Measurements from ENCODE around the gene SPATA13. TPM values are rescaled to one million over a fixed set of nuclear protein-coding genes. Genes with fewer than 3 reads are reported as not detected.
"Not testable (repeated sequence)": the region's sequence is repeated elsewhere in the genome, so short reads cannot be mapped to it uniquely, and the experiment has no call there.

The SPATA13 gene
- polyA plus RNA-seq (2013, experiment 1 of 2; ENCODE audit: insufficient read length), result 2.6 TPM
- 2.5 TPM for polyA plus RNA-seq (2013, experiment 2 of 2; ENCODE audit: insufficient read length)

DNA sequence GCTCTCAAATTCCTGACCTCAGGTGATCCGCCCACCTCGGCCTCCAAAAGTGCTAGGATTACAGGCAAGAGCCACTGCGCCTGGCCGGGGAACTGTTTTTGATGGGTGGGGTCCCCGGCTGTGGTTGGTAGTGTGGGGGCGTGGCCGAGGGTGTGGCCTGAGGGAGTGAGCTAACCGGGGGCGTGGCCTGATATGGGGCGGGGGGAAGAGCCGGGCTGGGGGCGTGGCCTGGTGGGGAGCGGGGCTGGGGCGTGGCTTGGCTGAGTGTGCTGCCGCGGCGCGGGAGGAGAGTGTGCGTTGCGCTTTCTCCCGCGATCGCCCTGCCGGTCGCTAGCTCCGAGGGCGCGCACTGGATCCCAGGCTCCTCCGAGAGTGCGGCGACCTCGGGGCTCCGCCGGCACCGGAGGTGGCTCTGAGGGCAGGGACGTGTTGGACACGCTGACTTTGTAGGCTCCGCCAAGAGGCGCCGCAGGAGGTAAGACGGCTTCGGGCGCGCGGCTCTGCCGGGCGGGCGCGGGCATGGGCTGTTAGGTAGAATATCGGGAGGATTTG lies at the start of gene SPATA13:
Gene SPATA13, plus strand, starts transcription at position 263 of the 552 bp plus-strand sequence. CDS start 62,210 bp downstream, outside the sequence.
- DNase-seq, result peak; percentile 84

DNA sequence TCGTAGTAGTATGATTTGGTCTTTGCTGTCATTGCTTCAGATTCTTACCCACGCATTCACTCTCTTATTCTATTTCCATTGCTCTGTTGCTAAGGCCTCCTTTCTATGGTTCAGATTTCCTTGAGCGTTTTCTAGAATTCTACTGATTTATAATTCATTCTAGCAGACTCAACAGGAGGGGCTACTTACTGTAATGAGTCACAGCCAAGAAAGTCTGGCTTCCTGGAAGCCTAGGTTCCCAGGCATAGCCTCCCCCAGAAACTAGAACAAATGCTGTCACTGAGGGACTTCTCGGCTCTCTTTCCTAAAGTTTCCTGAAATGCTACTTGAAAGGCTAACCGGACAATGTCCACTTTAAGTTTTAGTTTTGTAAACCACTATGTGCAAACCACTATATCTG lies 47.7 kb upstream of the SPATA13 start:
- DNase-seq, result no peak

DNA sequence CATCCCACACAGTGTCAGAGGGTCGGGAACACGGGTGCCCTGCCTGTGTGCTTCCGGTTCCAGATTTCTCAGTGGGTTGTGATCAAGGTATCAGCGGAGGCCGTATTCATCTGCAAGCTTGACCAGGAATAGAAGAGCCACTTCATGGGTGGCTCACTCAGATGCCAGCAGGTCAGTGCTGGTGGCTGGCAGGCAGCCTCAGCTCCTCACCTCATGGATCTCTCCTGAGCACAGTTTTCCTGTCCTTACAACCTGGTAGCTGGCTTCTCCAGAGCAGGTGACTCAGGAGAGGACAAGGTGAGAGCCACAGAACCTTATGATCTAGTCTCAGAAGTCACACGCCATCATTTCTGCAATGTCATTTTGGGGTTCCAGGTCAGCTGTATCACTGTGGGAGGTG lies 44.8 kb upstream of the SPATA13 start:
- DNase-seq, result no peak

DNA sequence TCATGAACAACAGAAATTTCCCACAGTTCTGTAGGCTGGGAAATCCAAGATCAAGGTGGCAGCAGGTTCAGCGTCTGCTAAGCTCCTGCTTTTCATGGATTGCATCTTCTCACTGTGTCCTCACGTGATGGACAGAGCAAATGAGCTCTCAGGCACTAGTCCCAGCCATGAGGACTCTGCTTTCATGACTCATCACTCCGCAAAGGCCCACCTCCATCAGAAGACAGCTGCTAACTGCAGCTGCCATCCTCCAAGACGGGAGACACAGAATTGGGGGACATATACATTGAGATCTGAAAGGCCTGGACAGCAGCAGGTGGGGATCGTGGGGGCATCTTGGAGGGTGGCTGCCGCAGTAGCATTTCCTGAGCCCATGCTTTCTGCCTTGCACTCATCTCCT lies 44.4 kb upstream of the SPATA13 start:
- DNase-seq, result no peak

DNA sequence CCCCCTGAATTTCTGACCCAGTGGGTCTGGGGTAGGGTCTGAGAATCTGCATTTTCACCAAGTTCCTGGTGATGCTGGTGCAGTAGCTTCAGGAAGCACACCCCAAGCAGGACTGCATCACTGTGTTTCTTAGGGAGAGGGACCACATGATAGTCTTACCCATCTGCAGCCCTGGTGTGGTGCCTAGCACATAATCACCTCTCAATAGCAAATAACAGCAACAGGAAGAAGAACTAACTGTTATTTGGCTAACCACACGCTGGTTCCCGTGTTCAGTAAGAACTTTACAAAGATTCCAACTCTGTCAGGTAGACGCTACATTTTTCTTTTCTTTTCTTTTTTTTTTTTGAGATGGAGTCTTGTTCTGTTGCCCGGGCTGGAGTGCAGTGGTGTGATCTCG lies 41.9 kb upstream of the SPATA13 start:
- no peak for DNase-seq

DNA sequence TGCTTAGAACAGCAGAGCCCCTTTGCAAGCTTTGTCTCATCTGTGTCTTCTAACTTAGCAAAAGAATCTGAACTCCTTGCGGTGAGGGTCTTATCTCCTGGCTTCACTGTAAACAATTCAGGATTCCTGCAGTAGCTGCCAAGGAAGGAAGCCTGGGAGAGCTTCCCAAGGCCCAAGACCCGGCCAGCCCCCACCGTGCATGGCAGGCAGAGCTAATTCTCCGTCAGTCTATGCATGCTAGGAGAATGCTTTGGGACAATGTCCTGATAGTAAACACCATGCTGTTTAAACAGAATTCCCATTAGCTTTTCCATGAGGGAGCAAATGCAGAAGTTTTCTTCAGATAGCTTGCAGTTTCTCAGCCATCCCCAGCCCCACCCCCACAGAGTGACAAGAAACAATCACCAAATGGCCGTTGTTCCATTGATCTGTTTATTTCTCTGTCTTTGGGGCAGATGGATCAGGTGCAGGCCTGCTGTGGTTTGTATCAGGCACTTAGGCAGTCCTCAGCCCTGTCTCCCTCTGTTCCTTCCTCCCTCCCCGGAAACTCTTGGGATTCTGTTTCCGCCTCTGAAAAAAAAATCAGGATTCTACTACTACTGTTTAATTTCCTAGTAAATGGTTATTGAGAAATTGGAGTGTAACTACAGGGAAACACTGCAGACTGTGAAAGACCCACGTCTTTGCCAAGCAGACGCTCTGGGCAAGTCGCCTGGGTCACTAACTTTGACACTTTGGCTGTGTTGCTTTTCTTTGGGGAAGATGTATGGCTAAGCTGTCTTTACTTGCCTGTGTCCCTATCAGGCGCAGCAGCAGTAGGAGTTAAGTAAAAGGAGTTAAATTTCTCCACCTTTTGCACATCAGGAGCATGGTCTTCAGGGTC lies 40.7 kb upstream of the SPATA13 start:
- no peak for DNase-seq

DNA sequence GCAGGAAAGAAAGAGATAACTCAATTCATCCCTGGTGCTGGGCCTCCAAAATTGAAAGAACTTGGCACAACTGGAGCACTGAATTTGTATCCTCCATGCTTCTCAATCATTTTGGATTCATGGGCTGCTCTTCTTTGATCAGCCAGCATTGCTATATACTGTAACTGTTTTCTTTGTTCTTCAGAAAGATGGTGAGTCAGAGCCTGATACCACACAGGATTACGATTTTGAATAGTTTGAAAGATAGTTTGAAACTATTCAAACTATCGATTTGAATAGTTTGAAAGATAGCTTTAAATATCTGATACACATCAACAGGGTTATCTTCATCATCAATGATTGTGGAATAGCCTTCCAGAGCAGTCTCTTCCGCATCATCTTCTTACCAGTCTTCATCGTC lies 38.5 kb upstream of the SPATA13 start:
- not testable (repeated sequence) for DNase-seq

DNA sequence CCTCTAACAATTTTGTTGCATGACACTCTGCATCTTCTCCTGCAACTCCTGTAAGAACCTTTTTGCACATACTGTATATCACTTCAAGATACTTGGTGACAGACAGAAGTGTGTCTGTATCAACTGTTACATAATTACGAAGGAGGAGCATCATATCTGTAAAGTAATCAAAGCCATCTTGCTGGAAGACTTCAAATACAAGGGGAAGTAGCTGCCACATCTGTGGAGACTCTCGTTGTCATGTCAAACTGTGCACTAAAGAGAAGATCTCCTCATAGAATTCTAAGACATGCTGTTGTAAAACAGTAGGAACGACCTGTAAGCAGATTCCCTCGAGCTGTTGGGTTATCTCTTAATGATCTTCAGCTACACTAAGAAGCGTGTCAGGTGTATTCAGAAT lies 38.0 kb upstream of the SPATA13 start:
- no peak for DNase-seq

DNA sequence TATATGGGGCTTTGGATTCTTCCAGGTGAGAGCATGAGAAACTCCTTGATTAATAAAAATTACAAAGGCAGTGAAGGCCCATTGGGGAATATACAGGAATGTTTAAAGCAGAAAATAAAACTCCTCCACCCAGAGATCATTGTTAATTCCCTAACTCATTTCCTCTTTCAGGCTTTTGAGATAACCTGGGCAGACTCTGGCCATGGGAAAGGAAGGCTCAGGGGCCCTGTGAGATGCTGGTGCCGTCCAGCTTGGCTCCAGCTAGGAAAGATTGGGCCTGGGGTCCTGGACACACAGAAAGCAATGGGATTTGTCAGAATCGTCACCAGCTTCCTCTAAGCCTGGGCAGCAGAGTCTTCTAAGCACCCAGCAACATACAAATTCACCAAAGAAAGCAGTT lies 36.8 kb upstream of the SPATA13 start:
- DNase-seq, result no peak

DNA sequence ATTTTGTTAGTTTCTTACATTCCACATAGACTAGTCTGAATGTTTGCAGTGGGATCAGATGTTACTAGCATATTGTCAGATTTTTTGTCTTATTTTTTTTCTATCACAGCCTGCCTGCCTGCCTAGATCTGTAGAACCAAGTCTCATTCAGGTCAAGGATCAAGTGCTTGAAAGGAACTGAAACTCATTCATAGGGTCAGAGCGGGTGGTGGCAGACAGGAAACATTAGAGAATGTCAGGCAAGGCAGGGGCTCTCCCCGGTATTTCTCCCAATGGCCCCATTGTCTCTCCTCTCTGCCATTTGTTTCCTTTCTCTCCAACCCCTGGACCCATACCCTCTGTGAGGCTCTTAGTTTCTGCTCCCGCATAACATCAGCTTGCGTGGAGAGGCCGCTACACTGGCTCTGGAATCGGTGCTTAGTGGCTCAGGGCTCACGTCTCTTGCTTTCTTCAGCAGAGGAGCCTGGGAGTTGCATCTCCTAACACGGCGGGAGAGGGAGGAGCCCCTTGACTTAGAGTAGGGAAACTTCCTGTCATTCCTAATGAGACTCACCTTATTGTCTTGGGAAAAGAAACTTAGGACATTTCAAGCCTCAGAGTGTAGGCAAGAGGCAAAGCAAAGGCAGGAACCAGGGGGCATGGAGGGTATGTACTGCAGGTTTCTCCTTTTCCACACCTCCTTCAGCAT lies 35.6 kb upstream of the SPATA13 start:
- no peak for DNase-seq

DNA sequence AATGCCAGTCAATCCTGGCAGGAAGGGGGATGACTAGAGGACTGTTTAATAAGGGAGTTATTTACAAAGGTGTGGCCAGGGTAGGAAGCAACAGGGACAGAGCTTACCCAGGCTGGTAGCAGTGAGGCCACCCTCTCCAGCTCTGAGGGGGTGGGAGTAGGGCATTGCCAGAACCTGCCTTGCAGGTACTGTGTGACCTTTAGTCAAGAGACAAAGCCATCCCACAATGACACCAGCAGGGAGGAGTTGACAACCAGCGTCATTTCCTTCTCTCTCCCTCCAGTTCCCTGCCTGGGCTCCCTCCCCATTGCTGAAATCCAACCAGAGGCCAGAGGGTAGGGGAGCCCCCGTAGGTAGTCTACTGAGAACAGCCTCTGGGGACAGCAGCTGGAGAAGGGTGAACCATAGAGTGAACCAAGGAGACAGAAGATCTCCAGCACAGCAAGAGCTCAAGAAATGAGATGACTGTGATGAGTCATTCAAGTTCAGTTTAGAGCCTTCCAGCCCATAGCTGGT lies 33.3 kb upstream of the SPATA13 start:
- DNase-seq, result peak; percentile 17

DNA sequence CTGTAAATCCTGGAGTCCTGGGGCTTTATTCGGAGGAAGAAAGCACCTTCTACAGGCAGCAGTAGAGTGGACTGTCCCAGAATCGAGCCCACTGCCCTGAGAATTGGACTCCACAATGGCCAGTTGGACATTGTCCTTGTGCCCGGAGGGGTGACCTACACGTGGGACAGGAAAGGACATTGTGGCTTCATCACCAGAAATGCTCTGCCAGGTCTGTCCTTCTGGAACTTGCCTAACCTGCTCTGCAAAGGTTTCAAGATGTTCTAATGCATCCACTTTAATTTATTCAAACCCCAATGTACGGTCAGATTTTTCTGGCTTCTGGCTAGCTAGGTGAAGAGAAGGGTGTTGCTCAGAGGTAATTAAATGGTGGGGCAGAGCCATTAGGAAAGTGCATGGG lies 32.4 kb upstream of the SPATA13 start:
- no peak for DNase-seq

DNA sequence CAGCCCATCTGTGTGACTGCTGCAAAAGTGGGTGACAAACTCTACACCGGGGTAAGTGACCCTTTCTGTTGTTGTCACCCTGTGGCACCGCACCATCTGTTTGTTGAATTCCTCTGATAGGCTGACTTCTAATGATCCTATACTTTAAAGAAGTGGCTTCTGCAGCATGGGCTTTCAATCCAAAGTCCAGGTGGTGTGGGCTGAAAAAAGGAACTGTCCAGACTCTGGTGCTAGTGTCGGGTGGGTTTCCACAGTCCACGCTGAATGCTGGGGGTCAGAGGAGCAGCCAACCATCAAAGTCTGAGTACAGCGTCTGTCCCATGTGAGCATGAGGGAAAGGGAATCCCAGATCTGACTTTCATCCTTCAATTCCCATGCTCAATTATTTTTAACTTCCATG lies 31.6 kb upstream of the SPATA13 start:
- DNase-seq, result no peak

DNA sequence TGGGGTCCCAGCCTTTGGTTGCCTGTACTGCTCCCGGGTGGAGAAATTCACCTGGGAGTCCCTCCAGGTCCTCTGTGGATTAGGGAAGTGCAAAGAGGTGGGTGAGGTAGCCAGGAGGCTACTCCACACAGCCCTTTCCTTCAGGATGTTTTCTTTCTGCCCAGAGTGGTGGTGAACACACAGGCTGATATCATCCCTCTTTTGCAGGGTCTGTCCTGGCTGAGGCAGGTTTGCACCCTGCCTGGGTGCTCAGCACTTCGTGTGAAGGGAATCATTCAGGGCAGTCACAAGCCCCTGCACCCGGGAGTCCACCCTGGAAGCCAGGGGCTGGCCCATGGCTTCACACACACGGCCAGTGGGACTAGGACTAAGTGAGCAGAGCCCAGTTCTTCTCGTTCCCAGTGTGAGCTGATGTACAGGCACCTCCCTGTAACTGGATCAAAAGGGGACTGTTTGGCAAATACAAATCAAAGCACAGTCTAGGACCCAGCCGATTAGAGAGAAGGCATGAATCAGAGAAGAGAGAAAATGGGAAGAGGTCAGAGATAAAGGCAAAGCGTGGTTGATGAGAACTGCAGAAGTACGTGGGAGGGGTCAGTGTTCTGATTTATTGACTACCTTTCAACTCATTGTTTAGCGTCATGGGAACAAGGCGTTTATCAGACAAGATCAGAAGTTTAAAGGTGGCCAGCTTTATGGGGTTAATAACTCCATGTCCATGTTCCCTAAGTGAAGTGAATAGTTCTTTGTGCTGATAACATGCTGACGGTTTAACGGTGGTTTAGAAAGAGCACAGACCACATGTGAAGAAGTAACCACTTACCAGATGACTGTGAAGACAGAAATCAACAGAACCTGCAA lies 30.4 kb upstream of the SPATA13 start:
- no peak for DNase-seq

DNA sequence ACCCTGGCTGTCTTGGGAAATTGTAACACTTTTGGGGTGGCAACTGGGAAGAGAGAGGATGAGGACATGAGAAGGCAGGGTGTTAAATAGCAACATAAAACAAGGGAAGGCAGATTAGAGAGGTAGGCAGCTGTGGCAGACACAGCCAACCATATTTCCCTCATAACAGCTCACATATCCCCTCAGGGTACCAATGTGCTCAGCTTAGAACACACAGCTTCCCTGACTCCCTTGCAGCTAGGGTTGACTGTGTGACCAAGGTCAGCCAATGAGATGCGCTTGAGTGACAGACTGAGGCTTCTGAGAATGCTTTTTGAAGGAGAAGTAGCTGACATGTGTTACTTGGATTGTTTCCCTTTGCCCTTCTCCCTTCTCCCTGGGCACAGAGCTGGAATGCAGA lies 28.8 kb upstream of the SPATA13 start:
- no peak for DNase-seq

DNA sequence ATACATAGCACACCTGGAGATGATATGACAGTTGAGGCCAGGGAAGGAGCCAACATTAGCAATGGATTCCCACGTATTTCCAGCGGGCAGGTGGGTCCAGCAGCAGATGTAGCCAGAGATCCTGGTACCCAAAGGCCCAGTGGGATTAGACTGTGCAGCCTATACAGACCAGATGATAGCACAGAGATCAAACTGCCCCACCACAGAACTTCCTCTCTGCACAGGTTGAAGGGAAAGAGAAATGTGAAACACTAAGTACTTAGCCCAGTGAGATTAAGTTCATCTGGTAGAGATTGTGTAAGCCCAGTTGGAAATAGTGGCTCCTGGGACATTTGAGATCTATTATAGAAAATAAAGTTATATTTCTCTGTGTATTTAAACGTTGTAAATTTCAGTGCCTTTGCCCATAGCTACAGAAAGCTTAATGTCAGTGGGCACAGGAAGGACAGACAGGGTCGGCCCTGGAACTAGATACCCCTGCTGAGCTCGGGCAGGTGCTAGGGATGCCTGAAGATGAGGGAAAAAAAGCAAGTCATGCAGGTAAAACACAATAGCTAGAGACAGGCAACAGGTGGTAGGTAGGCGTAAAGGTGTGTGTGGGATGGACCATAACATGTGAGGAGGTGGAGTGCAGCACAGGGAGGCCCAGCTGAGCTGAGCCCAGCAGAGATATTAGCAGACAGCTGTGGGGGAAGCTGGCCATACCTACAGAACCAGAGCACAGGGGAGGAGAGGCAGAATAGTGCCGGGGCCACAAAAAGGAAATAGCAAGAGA lies 27.3 kb upstream of the SPATA13 start:
- no peak for DNase-seq

DNA sequence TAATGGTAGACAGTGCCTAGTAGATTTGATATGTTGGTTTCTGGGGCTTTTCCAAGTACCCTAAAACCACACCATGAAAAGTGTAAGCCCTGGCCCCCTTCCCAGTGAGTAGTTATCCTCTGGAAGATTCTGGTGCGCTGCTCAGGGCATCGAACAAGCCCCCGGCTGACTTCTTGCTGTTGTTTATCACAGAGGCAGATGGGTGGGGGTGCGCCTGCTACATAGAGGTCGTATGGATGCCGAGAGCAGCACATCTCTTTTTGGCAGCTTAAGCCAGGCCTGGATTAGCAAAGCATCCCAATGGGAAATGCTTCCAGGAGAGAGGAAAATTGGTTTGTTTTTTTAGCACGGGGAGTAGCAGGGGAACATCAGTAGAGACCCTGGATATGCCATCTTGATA lies 26.3 kb upstream of the SPATA13 start:
- no peak for DNase-seq

DNA sequence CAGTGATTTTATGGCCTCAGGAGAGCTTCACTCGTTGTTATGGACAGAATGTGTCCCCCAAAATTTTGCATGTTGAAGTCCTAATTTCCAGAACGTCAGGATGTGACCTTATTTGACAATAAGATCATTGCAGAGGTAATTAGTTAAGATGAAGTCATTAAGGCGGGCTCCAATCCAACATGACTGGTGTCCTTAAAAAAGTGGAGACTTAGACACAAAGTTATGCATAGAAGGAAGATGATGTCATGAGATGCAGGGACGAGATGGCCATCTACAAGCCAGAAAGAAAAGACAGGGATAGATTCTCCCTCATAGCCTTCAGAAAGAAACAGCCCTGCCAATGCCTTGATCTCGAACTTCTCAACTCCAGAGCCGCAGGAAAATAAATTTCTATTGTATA lies 25.8 kb upstream of the SPATA13 start:
- DNase-seq, result peak; percentile 38

DNA sequence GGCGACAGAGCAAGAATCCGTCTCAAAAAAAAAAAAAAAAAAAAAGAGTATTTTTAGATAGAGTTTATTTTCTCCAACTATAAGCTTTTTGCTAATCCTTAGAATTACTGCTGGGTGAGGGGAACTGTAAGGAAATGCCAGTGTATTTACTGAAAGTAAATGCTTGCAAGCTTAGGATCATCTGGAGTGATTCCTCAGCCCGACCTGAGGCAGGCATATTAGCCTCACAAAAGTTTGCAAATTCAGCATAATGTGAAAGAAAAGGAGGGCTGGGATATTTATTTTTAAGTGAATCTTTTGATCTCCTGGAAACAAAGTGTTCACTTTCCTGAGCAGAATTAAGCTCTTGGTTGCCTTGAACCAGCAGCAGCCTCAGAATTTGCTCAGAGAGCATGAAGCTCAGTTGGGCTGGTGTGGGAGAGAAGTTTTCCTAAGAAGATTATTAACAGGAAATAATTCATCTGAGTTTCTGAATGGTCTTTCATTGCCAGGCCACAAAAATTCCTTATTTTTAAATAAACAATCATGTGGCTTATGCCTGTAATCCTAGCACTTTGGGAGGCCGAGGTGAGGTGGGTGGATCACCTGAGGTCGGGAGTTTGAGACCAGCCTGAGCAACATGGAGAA lies 24.7 kb upstream of the SPATA13 start:
- DNase-seq, result peak; percentile 40

DNA sequence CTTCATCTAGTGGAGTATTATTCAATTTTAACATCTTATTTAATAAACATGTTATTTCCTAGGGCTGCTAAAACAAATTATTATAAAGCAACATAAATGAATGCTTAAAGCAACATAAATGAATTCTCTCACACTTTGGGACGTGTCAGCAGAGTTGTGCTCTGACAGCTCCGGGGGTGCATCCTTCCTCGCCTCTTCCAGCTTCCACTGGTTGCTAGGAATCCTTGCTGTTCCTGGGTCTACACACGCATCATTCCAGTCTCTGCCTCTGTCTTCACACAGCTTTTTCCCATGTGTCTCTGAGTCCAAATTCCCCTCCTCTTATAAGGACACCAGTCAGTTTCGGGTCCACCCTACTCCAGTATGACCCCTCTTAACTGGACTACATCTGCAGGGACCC lies 21.6 kb upstream of the SPATA13 start:
- no peak for DNase-seq

DNA sequence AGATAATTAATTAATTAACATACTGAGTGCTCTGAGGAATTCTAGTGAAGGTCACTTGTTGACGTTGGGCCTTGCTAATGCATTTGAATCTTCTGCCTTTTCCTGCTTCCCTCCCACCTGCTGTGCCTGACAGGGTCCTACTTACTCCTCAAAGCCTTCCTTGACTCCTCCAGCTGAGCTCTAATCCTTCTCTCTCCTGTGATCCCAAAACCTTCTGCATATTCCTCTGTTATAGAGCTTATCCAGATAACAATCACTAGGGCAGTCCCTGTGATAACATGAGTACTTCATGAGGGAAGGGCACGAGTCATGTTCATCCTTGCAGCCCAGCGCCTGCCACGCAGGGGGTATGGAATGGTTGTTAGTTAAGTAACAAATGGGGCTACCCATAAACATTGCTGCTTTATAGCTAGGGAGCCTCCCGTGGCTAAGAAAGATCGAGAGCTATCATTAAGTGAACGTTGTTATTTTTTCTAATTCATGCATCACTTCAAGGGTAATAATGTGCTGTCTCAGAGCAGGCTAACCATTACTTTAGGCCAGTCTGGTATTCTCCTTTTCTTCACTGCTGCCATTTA lies 19.1 kb upstream of the SPATA13 start:
- peak; percentile 25 for DNase-seq
